Astrocyte of the cerebellum (primary cell): ENCODE data around the gene GPR17.

Source experiments
- DNase-seq: peaks from one replicate; pipeline ENCODE4 v3.0.0-alpha.2; 2011; ENCODE audit warnings: low read depth
- H3K4me3 ChIP-seq: 2 replicates; pipeline ENCODE4 v1.5.1; 2011; ENCODE audit warnings: mild to moderate bottlenecking, low read depth, low read length, moderate library complexity
- CTCF ChIP-seq: IDR thresholded peaks from 2 replicates; pipeline ENCODE4 v1.5.1; 2012; ENCODE audit warnings: low read length, low read depth, moderate library complexity, mild to moderate bottlenecking; ENCODE audit errors: missing control alignments
- in situ Hi-C: cut with HindIII; loops from 2 replicates; pipeline ENCODE4 v1.10.0; 2017; ENCODE audit warnings: low sequenced_read_pairs

The GPR17 gene

GRCh38 chr2:127621981-127622431 is 23.9 kb upstream of the GPR17 start:
- no peak for TF ChIP-seq CTCF
- DNase-seq: no peak

GRCh38 chr2:127622561-127623387 is 23.2 kb upstream of the GPR17 start:
- TF ChIP-seq CTCF: no peak
- H3K4me3 ChIP-seq: no peak overlapping the region
- in situ Hi-C loops: no loop called here
- no peak for DNase-seq

More at GRCh38 chr2:127621981-127622431, 23.9 kb upstream of the GPR17 start:
- in situ Hi-C loops: no loop called here
- no peak overlapping the region for H3K4me3 ChIP-seq

- in situ Hi-C loops: no loop called here
- DNase-seq: no peak
- no peak overlapping the region for H3K4me3 ChIP-seq
- no peak for TF ChIP-seq CTCF
Measured at GRCh38 chr2:127623388-127624319, 22.3 kb upstream of the GPR17 start.

- TF ChIP-seq CTCF: no peak
- in situ Hi-C loops: no loop called here
- no peak for DNase-seq
- no peak overlapping the region for H3K4me3 ChIP-seq
Measured at GRCh38 chr2:127624320-127624755, 21.6 kb upstream of the GPR17 start.

GRCh38 chr2:127624756-127625571 is 21.0 kb upstream of the GPR17 start:
- no peak overlapping the region for H3K4me3 ChIP-seq
- DNase-seq: no peak
- no peak for TF ChIP-seq CTCF
- in situ Hi-C loops: no loop called here

- no peak overlapping the region for H3K4me3 ChIP-seq
- no peak for DNase-seq
- in situ Hi-C loops: no loop called here
- TF ChIP-seq CTCF: no peak
Measured at GRCh38 chr2:127625572-127625951, 20.4 kb upstream of the GPR17 start.
